Activated naive CD4-positive, alpha-beta T cell treated with Interleukin-2 at 50 U/mL for 16 hours (primary cell): Measurements from ENCODE around the gene TEAD1.

Experiments used
- DNase-seq: peaks from one replicate; pipeline ENCODE4 v3.0.0-alpha.2; 2020

Gene TEAD1

DNA sequence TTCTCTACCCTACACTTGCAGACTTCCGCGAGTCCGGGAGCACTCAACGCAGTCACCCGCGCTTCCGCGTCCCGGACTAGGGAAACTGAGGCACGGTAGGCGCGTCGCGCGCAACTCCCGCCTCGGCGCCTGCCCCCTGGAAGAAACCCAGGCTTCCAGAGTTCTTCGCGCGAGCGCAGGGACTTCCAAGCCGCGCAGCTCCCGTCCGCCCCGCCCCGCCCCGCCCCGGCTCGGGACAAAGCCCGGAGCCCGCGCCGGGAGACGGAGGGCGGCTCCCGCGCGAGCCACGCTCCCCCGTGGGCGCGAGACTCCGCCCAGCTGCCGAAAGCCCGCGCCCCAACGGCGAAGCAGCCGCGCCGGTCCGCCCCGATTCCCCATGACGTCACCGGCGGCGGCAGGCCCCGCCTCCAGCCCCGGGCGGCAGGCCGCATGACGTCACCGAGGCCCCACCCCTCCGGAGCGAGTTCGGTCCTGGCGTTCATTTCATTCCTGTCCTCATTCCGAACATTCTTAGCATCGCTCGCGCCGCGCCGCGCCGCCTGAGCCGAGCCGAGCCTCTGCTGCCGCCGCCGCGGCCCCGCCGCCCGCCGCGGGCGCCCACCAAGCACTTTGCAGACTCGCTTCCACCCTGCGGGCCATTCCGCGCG, at the start of gene TEAD1:
TEAD1 (plus strand) TSS at position 498 of the 647 bp plus-strand sequence.
- DNase-seq = peak; percentile 86

DNA sequence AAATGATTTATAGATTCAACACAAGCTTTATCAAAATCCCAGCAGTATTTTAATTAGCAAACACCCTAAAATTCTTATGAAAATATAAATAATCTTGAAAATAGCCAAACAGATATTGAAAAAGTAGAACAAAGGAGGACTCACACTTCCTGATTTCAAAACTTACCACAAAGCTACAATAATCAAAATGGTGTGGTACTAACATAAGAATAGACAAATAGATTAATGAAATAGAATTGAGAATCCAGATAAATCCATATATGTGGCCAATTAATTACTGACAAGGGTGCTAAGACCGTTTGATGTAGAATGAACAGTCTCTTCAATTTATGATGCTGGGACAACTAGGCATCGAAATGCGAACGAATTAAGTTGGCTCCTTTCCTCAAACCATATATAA, 49.6 kb upstream of the TEAD1 start:
- no peak for DNase-seq

DNA sequence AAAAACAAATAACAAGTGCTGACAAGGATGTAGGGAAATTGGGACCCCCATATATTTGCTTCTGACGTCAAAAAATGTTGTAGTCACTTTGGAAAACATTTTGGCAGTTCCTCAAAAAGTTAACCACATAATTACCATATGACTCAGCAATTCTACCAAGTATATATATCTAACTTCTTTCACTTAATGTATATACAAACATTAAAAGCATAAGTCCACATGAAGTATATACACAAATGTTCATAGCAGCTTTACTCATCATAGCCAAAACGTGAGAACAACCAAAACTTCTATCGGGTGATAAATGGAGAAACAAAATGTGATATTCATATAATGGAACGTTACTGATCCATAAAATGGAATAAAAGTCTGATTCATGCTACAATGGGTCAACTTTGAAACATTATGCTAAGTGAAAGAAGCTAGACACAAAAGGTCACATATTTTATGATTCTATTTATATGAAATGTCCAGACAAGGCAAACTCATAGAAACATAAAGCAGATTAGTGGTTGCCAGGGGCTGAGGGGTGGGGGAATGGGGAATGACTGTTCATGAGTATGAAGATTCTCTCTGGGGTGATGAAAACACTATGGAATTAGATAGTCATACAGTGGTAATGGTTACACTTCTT, 48.7 kb upstream of the TEAD1 start:
- no peak for DNase-seq

DNA sequence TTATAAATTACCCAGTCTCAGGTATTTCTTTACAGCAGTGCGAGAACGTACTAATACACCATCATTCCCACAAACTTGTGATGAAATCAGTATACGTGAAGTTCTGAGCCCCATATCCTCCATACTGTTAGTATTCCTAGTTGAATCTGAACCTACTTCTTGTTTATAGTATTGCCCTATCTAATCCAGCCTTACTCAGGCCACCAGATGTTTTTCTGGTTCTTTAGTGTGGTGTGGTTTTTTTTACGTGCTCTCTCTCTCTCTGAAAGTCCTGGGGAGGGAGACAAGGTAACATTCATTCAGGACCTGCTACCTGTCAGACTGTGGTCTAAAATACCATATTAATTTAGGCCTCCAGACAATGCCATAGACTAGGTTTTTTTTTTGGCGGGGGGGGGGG, 47.6 kb upstream of the TEAD1 start:
- no peak for DNase-seq

DNA sequence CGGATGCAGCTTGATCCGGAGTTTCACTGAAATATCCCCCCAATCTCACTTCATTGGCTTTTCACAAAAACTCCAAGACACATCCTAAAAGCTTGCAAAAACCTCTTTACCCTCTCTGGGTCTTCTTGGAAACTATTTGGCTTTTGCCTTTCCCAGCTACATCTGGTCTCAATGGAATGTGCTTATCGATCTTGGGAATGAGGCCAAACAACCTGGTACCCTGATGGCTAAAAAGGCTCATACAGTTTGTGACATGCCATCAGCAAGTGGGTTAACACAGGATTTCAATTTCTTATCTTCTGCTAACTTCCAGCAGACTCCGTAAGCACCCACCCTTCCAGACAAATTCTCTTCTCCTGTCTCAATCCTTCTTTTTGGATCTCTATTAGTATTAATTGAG, 45.9 kb upstream of the TEAD1 start:
- no peak for DNase-seq

DNA sequence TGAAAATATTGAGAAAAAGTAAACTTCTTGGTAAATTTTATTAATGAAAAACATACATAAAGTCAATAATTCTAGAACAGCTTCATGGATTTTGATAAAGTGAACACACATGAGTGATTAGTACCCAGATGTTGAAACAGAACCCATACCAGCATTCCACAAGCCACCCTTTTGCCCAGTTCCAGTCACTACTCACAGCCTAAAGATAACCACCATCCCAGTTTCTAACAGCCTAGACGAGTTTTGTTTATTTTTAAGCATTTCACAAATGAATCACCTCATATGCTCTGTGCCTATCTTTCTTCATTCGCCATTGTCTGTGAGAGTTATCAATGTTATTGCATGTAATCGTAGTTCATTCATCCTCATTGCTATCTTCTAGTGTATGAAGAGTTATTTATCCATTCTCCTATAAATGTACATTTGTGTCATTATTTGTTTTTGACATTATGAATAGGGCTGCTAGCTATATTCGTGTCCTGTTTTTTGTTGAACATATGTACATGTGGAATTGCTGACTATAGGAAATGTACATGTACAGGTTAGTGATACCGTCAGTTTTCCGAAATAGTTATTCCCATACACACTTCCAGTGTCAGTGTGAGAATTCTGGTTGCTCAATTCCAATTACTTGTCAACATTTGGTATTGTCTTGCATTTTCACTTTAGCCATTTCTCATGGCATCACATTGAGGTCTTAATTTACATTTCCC, 44.5 kb upstream of the TEAD1 start:
- DNase-seq = no peak

DNA sequence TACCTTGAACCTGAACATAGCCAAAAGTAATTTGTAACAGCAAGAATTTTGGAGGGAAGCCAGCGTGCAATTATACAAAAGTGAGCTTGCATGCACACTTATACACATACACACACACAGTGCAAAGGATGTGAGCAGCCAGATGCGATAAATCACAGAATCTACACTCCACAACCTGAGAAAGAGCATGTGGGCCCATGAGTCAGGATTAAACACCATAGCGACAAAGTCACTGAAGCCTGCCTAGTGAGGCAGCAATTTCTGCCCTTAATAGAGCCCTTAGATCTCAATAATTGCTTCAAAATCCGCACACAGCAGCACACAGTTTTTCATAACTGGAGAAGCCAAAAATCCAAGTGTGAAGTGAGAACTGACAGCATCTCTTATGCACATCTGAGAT, 42.6 kb upstream of the TEAD1 start:
- no peak for DNase-seq

DNA sequence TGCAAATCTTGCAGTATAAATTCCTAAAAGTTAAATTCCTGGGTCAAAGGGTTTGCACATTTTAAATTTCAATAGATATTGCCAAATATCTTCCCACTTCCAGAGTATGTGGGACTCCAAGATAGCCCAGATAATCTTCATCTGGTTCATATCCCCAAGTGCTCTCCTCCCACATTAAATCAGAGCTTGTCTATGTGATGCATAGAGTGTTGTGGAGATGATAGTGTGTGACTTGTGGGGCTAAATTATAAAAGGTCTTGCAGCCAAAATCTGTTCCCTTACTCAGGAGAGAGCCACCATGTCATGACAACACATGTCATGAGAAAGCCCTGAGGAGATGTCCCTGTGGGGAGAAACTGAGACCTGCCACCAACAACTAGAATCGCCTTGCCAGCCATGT, 39.9 kb upstream of the TEAD1 start:
- no peak for DNase-seq

DNA sequence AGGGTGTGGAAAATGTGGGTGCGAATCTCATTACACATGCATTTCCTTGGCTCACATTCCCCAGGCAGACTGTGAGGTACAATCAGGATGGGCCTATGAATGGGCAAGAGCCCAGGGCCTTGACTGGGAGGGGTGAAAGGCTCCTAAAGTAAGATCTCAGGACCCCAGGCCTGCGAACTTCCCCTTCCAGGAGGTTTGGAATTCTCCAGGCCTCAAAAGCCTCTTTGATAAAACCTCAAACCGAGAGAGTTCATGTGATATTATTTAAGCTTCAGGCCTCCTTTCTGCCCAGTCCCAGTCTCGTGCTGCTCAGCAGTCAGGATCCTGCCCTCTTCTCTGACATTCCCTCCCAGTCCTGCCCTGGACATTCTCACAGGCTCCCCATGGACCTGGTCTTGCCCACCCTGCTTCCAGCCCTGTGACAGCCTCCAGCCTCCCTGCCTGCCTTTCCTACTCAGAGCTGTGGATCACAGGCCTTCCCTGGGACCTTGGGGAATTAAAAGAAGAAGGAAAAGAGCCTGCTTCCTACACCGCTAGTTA, 37.3 kb upstream of the TEAD1 start:
- no peak for DNase-seq

DNA sequence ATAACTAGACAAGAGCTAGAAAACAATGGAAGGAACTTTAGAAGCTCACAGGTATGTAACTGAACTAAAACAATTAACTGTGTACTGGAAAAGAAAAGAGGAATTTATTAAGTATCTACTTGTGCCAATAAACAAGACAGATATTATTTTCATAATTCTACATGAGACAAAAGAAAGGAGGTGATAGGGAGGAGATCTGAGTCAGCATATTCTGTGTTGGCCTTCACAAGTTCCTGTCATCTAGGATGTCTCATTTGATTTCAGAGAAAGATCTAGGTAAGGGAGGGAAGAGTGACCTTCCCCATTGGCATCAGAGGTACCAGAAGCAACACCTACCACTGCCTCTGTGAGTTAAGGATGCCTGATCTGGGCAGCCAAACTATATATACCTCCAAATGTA, 34.8 kb upstream of the TEAD1 start:
- no peak for DNase-seq

DNA sequence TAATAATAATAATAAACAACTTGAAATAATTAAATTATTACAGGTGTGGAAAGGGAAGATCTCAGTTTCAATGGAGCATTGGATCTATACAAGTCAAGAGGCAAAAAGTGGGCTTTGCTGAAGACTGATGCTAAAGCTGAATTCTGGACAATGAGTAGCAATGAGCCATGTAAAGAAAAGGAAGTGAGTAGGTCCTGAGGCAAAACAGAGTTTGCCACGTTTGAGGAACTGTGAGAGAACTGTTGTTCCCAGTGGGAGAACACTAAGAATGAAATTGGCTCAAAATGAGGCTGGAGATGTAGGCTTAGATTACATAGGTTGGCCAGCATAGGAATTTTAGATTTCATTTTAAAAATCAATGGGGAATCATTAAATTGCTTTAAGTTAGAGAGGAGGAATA, 33.9 kb upstream of the TEAD1 start:
- no peak for DNase-seq

DNA sequence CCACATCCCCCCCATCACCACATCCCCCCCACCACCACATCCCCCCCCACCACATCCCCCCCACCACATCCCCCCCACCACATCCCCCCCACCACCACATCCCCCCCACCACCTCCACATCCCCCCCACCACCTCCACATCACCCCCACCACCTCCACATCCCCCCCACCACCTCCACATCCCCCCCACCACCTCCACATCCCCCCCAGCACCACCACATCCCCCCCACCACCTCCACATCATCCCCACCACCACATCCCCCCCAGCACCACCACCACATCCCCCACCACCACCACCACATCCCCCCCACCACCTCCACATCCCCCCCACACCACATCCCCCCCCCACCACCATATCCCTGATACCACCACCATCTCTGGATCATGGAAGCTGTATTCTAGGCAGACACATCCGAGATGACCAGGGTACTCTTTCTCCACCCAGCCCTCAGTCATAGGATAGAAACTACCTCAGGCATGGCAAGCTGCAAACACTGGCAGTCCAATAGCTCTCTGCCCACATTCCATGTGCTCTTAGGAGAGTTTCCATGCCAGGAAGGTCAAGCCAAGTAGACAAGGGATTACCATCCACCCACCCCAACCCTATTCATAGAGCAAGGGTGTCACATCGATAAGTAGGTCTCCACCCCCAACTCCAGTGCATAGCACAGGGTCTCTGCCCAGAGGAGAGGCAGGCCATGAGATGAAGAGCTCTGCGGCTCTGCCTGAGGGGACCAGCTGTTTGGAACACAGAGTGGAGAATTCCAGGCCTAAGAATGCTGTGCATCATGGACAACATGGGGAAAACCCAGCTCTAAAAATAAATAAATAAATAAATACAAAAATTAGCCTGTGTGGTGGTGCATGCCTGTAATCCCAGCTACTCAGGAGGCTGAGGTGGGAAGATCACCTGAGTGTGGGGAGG, 33.0 kb upstream of the TEAD1 start:
- DNase-seq = no peak

DNA sequence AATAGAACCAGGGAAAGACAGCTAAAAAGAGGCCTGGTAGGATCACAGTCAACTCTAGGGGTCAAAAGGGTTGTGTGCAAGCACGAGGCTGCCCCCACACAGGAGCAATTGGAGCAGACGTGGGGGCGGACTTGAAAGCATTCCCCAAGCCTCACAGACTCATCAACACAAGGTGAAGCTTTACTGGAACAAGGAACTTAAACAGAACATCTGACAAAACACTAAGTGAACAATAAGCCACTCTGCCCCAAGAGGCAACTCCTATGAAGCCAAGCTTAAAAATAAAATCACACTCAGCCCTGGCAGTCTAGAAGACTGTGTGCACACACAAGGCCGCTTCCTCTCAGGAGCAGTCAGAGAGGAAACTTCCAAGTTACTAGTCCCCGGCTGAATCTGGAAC, 32.2 kb upstream of the TEAD1 start:
- no peak for DNase-seq

DNA sequence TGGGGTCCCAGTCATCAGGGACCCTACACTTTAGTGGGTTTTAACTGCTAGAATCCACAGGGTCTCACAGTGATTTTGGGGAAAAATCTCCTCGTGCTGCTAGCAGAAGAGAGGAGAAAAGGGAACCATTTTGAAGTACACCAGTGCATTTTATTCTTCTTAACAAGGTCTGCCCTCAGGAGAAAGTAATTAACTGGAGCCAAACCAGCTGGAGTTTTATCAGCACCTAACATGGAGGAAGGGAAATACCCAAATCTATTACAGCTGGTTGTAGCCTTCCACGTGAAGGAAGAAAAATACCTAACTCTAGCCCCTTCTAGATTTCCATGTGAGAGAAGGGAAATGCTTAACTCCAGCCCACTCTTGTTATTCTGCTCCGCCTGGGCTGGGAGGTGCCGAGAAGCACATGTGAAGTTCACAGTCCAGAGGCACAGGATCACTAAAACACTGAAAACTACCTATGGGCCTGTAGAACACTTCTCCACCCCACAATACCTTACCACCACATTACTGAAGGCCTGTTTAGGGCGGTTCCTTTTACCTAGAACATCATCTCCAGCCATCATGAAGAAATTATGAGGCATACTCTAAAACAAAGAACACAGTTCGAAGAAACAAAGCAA, 31.3 kb upstream of the TEAD1 start:
- no peak for DNase-seq

DNA sequence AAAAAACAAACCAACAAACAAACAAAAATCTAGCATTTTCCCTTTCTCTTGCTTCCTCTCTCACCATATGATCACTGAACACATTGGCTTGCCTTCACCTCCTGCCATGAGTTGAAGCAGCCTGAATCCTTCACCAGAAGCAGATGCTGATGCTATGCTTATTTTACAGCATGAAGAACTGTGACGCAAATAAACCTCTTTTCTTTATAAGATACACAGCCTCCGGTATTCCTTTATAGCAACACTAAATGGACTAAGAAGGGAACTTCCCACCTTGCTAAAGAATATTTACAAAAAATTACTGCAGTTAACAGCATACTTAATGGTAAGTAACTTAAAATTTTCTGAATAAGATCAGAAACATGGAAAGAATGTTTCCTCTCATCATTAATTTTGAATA, 27.7 kb upstream of the TEAD1 start:
- DNase-seq = no peak

DNA sequence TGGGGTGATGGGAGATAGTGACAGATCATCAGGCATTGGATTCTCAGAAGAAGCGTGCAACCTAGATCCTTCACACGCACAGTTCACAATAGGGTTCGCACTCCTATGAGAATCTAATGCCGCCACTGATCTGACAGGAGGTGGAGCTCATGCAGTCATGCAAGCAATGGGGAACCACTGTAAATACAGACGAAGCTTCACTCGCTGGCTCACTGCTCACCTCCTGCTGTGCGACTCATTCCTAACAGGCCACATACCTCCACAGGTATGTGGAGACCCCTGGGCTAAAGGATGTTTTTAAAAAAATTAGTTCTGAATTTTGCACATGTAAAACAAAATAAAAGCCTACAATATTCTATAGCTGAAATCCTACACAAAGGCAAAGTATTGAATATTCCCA, 20.5 kb upstream of the TEAD1 start:
- no peak for DNase-seq

DNA sequence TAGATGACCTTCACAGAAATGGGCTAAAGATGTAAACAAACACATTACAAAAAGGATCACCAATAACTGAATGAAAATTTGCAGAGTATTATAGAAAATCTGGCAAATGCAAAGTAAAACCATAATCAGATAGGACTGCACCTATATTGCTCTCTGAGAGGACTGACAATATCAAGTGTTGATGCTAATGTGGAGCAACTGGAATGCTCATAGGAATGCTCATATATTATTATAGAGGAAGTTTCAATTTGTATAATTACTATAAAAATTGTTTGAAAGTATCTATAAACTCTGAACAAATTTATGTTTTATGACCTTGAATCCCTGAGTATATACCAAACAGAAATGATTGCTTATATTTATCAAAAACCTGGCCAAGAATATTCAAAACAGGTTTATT, 18.4 kb upstream of the TEAD1 start:
- no peak for DNase-seq

DNA sequence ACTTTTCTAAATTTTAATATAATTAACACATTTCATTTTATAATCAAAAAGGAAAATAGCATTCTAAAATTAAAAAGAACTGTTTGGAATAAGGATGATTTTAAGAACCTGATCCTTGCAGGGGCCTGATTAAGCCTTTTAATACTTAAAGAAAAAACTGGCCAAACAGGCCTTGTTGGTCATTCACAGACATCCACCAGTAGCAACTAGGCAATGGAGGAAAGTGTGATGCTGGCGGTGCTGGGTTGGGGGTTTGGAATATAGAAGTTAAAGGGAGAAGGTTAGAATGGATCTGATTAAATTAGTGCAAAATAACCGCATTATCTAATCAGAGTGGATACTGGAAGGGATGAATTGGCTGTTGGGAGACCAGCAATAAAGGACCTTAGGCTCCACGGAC, 16.9 kb upstream of the TEAD1 start:
- no peak for DNase-seq

DNA sequence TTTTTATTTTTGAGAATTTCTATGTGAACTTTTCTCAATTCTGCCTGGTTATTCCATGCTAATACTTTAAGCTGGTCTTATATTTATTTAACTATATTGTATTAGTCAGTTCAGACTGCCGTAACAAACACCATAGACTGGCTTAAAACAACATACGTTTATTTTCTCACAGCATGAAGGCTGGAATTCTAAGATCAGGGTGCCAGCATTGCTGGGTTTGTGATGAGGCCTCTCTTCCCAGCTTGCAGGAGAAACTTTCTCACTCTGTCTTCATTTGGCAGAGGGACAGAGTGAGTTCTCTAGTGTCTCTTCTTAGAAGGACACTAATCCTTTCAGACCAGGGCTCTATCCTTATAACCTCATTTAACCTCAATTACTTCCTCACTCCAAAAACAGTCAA, 16.2 kb upstream of the TEAD1 start:
- DNase-seq = no peak

DNA sequence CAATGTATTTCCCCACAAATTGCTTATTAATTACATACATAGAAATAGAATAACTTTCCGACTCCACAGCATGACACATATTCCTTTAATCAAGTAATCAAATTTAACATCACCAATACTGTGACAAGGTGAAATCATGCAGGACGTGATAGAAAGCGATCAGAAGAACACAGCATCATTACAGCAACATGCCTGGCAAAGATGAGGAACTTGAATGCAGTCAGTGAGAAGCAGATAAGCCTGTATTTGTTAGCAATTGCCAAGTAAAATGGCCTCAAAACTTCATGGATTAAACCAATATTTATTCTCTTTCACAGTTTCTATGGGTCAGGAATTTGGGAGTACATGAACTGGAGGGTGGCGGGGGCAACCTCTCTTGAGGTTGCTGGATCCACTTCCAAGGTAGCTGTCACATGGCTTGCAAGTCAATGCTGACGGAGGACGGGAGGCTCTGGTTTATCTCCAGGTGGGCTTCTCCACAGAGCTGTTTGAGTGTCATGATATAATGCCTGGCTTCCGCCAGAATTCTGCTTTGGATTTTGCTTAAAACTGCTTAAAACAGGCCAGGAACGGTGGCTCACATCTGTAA, 12.0 kb upstream of the TEAD1 start:
- DNase-seq = no peak

DNA sequence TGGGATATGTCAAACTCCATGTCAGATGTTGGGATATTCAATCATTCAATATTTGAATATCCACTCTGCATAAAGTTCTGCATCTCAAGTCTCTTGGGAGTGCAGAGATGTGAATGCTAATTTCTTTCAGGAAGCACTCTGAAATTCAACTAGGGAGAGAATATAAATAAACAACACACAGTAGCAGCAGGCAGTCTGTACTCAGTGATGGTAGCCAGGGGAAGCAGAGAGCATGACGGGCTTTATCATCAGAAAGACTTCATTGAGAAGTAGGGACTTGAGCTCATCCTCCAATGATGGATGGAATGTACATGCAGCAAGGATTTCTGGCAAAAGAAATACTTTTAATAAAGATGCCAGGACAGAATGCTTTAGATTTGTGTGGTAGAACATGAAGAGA, 9.8 kb upstream of the TEAD1 start:
- no peak for DNase-seq

DNA sequence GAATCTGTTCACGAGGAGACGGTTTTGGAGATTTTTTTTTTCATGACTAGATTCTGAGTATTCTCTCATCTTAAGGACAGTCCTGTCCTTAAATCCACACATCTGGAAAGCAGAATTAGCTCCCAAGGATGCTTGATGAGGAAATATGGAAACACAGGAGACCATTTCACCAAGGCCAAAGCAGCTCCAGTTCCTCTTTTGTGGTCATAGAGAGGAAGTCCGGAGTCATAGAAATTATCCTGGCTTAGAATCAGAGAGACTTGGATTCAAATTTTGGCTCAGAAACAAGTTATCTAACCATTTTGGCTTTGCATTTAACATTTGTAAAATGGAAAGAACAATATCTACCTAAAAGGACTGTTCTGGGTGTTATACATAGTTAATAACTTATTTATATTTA, 7.3 kb upstream of the TEAD1 start:
- no peak for DNase-seq
